NCI-H526 treated with DMSO at 0.1 percent for 48 hours (cell line): ENCODE measurements around the gene ASAP3.
A peak's percentile ranks its signal among the peaks of the same experiment; 100 is the strongest.

Experiments used
- DNase-seq: peaks from one replicate; lab custom pipeline; 2025; lab: John Stamatoyannopoulos, UW

Gene ASAP3

GRCh38 chr1:23483321-23484252 lies at the start of gene ASAP3:
Gene ASAP3 (minus strand): TSS chr1:23484179. CDS start chr1:23484133, 46 bp downstream.
- DNase-seq: no peak

GRCh38 chr1:23533246-23534023 lies 49.5 kb upstream of the ASAP3 start:
- DNase-seq: no peak

GRCh38 chr1:23531562-23532094 lies 47.6 kb upstream of the ASAP3 start:
- DNase-seq: no peak

GRCh38 chr1:23530747-23531561 lies 47.0 kb upstream of the ASAP3 start, which contains the start of gene E2F2:
Gene E2F2 (minus strand): TSS chr1:23531233. CDS start chr1:23530793, 440 bp downstream.
- DNase-seq: peak; percentile 57

- no peak for DNase-seq
Observed at GRCh38 chr1:23530087-23530746, 46.2 kb upstream of the ASAP3 start.

GRCh38 chr1:23529146-23530086 lies 45.4 kb upstream of the ASAP3 start:
- no peak for DNase-seq

GRCh38 chr1:23528250-23528978 lies 44.4 kb upstream of the ASAP3 start:
- DNase-seq: peak; percentile 21

- no peak for DNase-seq
Observed at GRCh38 chr1:23527900-23528249, 43.9 kb upstream of the ASAP3 start.

- DNase-seq: no peak
Observed at GRCh38 chr1:23527366-23527765, 43.4 kb upstream of the ASAP3 start.

- DNase-seq: no peak
Observed at GRCh38 chr1:23526329-23527041, 42.5 kb upstream of the ASAP3 start.

GRCh38 chr1:23525558-23526250 lies 41.7 kb upstream of the ASAP3 start:
- no peak for DNase-seq

GRCh38 chr1:23524716-23525401 lies 40.9 kb upstream of the ASAP3 start:
- no peak for DNase-seq

- no peak for DNase-seq
Observed at GRCh38 chr1:23524163-23524562, 40.2 kb upstream of the ASAP3 start.

- no peak for DNase-seq
Observed at GRCh38 chr1:23522244-23522982, 38.4 kb upstream of the ASAP3 start.

GRCh38 chr1:23521588-23521987 lies 37.6 kb upstream of the ASAP3 start:
- no peak for DNase-seq

GRCh38 chr1:23517581-23517980 lies 33.6 kb upstream of the ASAP3 start:
- DNase-seq: no peak

- DNase-seq: no peak
Observed at GRCh38 chr1:23515905-23516304, 31.9 kb upstream of the ASAP3 start.
